HL-60 (cell line): Measurements from ENCODE around the gene IL1R1.

Source experiments
- CTCF ChIP-seq: IDR thresholded peaks from one replicate; pipeline ENCODE4 v1.5.1; 2011; ENCODE audit warnings: low read length, control low read depth, inconsistent platforms; ENCODE audit not compliant: insufficient read depth
- POLR2AphosphoS5 ChIP-seq: IDR thresholded peaks from 2 replicates; pipeline ENCODE4 v1.6.1; 2012; ENCODE audit warnings: low read depth
- SPI1 ChIP-seq: IDR thresholded peaks from 2 replicates; pipeline ENCODE4 v1.6.1; 2012; ENCODE audit warnings: low read depth, mild to moderate bottlenecking, borderline replicate concordance

DNA sequence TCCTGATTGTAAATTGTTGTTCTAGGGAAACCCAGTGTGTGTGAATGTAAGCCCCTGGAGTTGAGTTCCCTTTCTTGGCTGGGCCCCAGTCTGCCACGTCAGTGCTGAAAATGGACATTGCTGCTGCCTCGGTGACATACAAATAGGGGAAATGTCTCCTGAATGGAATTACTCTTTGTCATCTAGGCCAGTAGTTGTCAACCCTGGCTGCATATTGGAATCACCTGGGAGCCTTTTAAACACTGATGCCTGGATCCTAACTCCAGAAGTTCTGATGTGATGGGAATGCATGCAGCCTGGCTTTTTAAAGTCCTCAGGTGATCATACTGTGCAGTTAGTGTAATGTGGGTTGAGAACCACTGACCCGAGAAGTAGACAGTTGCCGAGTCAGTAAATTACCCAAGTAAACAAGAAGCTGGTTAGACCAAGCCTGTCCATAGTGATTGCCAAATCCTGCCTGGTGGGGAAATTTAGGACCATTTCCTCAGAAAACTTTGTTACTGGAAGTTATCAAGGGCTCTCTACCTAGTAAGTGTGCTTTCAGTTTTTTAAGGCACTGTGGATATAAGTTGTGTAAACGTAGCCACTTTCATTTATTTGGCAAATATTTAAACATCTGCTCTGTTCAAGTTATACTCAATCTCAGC is 27.6 kb upstream of the IL1R1 start:
- TF ChIP-seq CTCF (no peak), POLR2AphosphoS5 (no peak), SPI1 (no peak)
